Fibroblast of lung (primary cell): ENCODE results near the gene TLL2. TPM values are rescaled to one million over a fixed set of nuclear protein-coding genes. Genes with fewer than 3 reads are reported as not detected.

Experiments
- DNase-seq, 2 donors: peaks; one replicate each; pipeline versions ENCODE4 v3.0.0 to v3.0.0-alpha.2; 2010; ENCODE audit warnings: low read depth in 2 of 2
- H2AFZ ChIP-seq: 2 replicates; pipeline ENCODE4 v1.5.1; 2012; ENCODE audit warnings: low read length, control low read depth, inconsistent platforms
- H3K27ac ChIP-seq: 2 replicates; pipeline ENCODE4 v1.5.1; 2011; ENCODE audit warnings: low read length, control low read depth; ENCODE audit not compliant: insufficient read depth
- H3K27me3 ChIP-seq: 2 replicates; pipeline ENCODE4 v1.5.1; 2011; ENCODE audit warnings: mild to moderate bottlenecking, low read length; ENCODE audit not compliant: control insufficient read depth, insufficient read depth
- H3K36me3 ChIP-seq: 2 replicates; pipeline ENCODE4 v1.5.1; 2011; ENCODE audit warnings: low read length; ENCODE audit not compliant: control insufficient read depth, insufficient read depth
- H3K4me1 ChIP-seq: 2 replicates; pipeline ENCODE4 v1.5.1; 2011; ENCODE audit warnings: low read length; ENCODE audit not compliant: control insufficient read depth, insufficient read depth; ENCODE audit errors: extremely low read depth
- H3K4me2 ChIP-seq: 2 replicates; pipeline ENCODE4 v1.5.1; 2011; ENCODE audit warnings: low read length, control low read depth; ENCODE audit not compliant: insufficient read depth; ENCODE audit errors: extremely low read depth
- H3K4me3 ChIP-seq, 4 experiments: fragments of 200-600 bp in 1 of 4; sonication (generic) in 1 of 4; replicated peaks in 1 of 4; 2 replicates each; pipeline ENCODE4 v1.5.1; 2011 to 2016; ENCODE audit warnings: low read length in 4 of 4, low read depth in 3 of 4, mild to moderate bottlenecking in 3 of 4, control low read depth in 2 of 4, inconsistent platforms in 1 of 4, mixed read lengths in 1 of 4; ENCODE audit not compliant: insufficient read depth in 1 of 4; ENCODE audit errors: control extremely low read depth in 1 of 4
- H3K79me2 ChIP-seq: 2 replicates; pipeline ENCODE4 v1.5.1; 2012; ENCODE audit warnings: mild to moderate bottlenecking, low read length, inconsistent platforms; ENCODE audit not compliant: control insufficient read depth, insufficient read depth
- H3K9ac ChIP-seq: 2 replicates; pipeline ENCODE4 v1.5.1; 2011; ENCODE audit warnings: mild to moderate bottlenecking, low read length, control low read depth; ENCODE audit not compliant: insufficient read depth
- H3K9me3 ChIP-seq: 2 replicates; pipeline ENCODE4 v1.5.1; 2012; ENCODE audit warnings: low read depth, low read length; ENCODE audit not compliant: control insufficient read depth, insufficient read depth
- H4K20me1 ChIP-seq: 2 replicates; pipeline ENCODE4 v1.5.1; 2011; ENCODE audit warnings: low read length; ENCODE audit not compliant: control insufficient read depth, insufficient read depth; ENCODE audit errors: extremely low read depth
- EZH2 ChIP-seq: IDR thresholded peaks from 2 replicates; pipeline ENCODE4 v1.5.1; 2012; ENCODE audit warnings: low read length, control low read depth, mild to moderate bottlenecking; ENCODE audit errors: missing control alignments
- polyA plus RNA-seq, 2 donors: library from polyadenylated mRNA; depleted of rRNA in 1 of 2; stranded (reverse) in 1 of 2; unstranded in 1 of 2; fragments of >200 nt; gene quantifications; 2 replicates each; pipeline ENCODE4 v1.2.1, GENCODE V29; 2011 to 2012; ENCODE audit warnings: missing spikeins in 1 of 2
- total RNA-seq: library from RNA; depleted of rRNA; stranded (reverse); fragments of >200 nt; gene quantifications from 2 replicates; pipeline ENCODE4 v1.2.1, GENCODE V29; 2014
- TF ChIP-seq, protein P1 (sequence below), 2 donors: IDR thresholded peaks in 1 of 2; conservative IDR thresholded peaks in 1 of 2; 1 replicate in 1 of 2; 2 replicates in 1 of 2; pipeline ENCODE4 v1.5.1; 2011 to 2012; ENCODE audit warnings: low read length in 2 of 2, control low read depth in 1 of 2, inconsistent platforms in 1 of 2, low read depth in 1 of 2, mild to moderate bottlenecking in 1 of 2

TLL2 gene
- total and polyA plus RNA-seq, 2 donors (not counting 1 experiment from before 2014, with no cell fraction given) = 0.05 to 0.17 TPM

DNA sequence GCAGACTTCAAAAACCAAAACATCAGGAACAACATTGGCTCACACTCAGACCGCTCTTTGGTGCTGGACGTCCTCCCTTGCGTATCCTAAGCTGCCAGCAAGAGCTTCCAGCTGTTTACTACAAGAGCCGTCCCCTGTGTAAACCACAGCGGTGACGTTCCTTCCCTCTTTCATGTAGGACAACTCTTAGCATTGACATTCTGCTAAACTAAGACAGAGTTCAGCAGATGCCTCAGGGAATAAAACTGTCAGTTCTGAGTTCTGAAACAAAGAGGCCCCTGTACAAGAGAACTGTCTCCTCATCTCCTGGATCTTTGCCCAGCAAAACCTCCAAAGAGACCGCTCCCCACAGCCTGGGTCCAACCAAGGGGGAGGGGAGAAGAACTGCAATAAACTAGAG lies 97.1 kb downstream of the TLL2 start:
- Histone ChIP-seq H3K9ac (no peak overlapping the region), H3K79me2 (no peaks in the 10 kb centered on the region), H4K20me1 (no peaks in the 10 kb centered on the region), H2AFZ (no peak overlapping the region), H3K27me3 (peaks cover under 1% of the 10 kb centered on the region), H3K4me1 (no peaks in the 10 kb centered on the region), H3K4me3 (no peak overlapping the region), H3K36me3 (no peaks in the 10 kb centered on the region), H3K9me3 (no peaks in the 10 kb centered on the region), H3K27ac (no peak overlapping the region), H3K4me2 (no peak overlapping the region)
- no peak for TF ChIP-seq EZH2
- TF ChIP-seq, protein P1, sequence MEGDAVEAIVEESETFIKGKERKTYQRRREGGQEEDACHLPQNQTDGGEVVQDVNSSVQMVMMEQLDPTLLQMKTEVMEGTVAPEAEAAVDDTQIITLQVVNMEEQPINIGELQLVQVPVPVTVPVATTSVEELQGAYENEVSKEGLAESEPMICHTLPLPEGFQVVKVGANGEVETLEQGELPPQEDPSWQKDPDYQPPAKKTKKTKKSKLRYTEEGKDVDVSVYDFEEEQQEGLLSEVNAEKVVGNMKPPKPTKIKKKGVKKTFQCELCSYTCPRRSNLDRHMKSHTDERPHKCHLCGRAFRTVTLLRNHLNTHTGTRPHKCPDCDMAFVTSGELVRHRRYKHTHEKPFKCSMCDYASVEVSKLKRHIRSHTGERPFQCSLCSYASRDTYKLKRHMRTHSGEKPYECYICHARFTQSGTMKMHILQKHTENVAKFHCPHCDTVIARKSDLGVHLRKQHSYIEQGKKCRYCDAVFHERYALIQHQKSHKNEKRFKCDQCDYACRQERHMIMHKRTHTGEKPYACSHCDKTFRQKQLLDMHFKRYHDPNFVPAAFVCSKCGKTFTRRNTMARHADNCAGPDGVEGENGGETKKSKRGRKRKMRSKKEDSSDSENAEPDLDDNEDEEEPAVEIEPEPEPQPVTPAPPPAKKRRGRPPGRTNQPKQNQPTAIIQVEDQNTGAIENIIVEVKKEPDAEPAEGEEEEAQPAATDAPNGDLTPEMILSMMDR (conservative IDR thresholded peaks at IDR 0.05 in 1 of 2, IDR thresholded peaks at IDR 0.05 in 1 of 2; ENCODE audit: low read depth in 1 of 2, low read length in 2 of 2) = no peak
- peak; percentile 14 to 17 for DNase-seq

- Histone ChIP-seq H3K79me2 (no peaks in the 10 kb centered on the region), H3K9me3 (no peaks in the 10 kb centered on the region), H3K9ac (no peak overlapping the region), H3K4me1 (no peaks in the 10 kb centered on the region), H3K27me3 (peaks cover 3% of the 10 kb centered on the region), H3K4me2 (no peak overlapping the region), H4K20me1 (no peaks in the 10 kb centered on the region), H3K4me3 (no peak overlapping the region), H3K27ac (no peak overlapping the region), H3K36me3 (no peaks in the 10 kb centered on the region), H2AFZ (no peak overlapping the region)
- peak in 1 of 2 donors; percentile 40 for DNase-seq
- no peak for TF ChIP-seq EZH2
- TF ChIP-seq, protein P1 (conservative IDR thresholded peaks at IDR 0.05 in 1 of 2, IDR thresholded peaks at IDR 0.05 in 1 of 2; ENCODE audit: low read depth in 1 of 2, low read length in 2 of 2) = no peak
Measured at GRCh38 chr10:96415891-96416554, 97.7 kb downstream of the TLL2 start.

GRCh38 chr10:96415150-96415890 lies 98.4 kb downstream of the TLL2 start:
- peaks cover 3% of the 10 kb centered on the region for H3K27me3 ChIP-seq
- H3K4me2 ChIP-seq = no peak overlapping the region
- H3K9me3 ChIP-seq = no peaks in the 10 kb centered on the region
- H3K4me1 ChIP-seq = no peaks in the 10 kb centered on the region
- no peak overlapping the region for H3K9ac ChIP-seq
- no peak for DNase-seq
- no peaks in the 10 kb centered on the region for H3K36me3 ChIP-seq
- H4K20me1 ChIP-seq = no peaks in the 10 kb centered on the region
- H3K27ac ChIP-seq = no peak overlapping the region
- H3K79me2 ChIP-seq = no peaks in the 10 kb centered on the region
- H3K4me3 ChIP-seq = no peak overlapping the region
- TF ChIP-seq, protein P1 (conservative IDR thresholded peaks at IDR 0.05 in 1 of 2, IDR thresholded peaks at IDR 0.05 in 1 of 2; ENCODE audit: low read depth in 1 of 2, low read length in 2 of 2) = no peak
- TF ChIP-seq EZH2 = no peak
- no peak overlapping the region for H2AFZ ChIP-seq
